ENCODE results near the gene RPN2.

Gene RPN2

GRCh38 chr20:37265152-37265551 lies 86.0 kb downstream of the RPN2 start:
- Mint-ChIP-seq H3K4me1 (ENCODE audit: low read depth) (no peaks in the 10 kb centered on the region), H3K4me3 (no peak overlapping the region), H3K27me3 (ENCODE audit: low read depth) (peaks cover 4% of the 10 kb centered on the region), H3K36me3 (ENCODE audit: low read depth) (no peaks in the 10 kb centered on the region), H3K27ac (no peak overlapping the region), H3K9me3 (no peaks in the 10 kb centered on the region)
- DNase-seq (ENCODE audit: low spot score): no peak

DNA sequence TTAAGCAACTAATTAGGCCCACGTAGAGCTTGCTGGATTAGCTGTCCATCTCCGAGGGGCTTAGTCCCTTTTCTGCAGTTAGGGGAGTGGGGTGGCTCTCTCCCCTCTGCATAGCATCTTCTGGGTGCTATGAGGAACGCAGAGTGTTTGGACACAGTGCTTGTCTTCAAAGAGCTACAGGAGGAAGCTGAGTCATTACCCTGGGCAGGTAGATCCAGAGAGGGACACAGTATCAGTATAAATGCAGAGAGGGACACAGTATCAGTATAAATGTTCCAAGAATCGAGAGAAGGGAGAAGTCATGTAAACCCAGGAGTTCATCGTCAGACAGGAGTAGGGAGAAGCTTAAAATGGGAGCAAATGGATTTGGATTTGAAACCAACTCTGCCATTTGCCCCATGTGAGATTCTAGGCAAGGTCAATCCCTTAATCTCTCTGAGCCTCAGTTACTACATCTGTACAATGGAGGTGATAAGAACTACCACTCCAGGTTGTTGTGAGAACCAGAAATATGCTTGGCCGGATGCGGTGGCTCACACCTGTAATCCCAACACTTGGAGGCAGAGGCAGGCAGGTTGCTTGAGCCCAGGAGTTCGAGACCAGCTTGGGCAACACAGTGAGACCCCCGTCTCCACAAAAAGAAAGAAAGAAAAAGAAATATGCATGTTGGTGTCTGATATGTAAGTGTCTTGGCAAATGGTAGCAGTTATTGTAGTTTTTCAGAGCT lies 88.0 kb downstream of the RPN2 start:
- H3K27ac Mint-ChIP-seq: no peak overlapping the region

DNA sequence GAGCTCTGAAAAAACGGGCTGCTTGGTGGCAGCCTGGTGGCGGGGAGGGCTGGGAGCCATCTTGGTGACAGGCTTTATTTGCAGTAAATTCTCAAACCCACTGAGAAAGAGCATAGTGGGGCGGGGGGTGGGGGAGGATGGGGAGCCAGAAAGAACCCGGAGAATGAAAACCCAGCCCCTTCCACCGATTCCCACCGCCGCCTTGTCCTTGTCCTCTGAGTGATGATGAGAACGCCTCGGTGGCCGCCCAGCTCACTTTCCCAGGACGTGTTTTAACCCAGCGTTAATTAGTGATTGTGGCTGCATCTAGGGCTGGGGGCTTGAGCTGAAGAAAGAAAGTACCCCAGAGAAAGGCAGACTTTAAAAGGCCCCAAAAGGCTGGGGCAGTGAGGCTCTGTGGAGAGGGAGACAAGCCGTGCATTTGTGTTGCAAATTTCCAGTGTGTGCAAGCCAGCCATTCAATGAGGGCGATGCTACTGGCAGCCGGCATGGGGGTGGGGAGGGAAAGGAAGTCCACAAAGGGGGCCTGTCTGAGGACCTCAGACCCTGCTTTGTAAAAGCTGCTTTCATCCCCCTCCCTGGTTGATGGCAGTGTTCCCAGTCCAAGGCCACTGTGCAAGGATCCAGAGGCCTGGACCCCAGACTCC lies 88.7 kb downstream of the RPN2 start:
- no peak for DNase-seq (ENCODE audit: low spot score)
- peaks cover 3% of the 10 kb centered on the region for H3K27me3 Mint-ChIP-seq (ENCODE audit: low read depth)
- H3K27ac Mint-ChIP-seq: no peak overlapping the region
- H3K9me3 Mint-ChIP-seq: no peaks in the 10 kb centered on the region
- H3K36me3 Mint-ChIP-seq (ENCODE audit: low read depth): no peaks in the 10 kb centered on the region
- no peaks in the 10 kb centered on the region for H3K4me1 Mint-ChIP-seq (ENCODE audit: low read depth)
- no peak overlapping the region for H3K4me3 Mint-ChIP-seq

More for the DNA sequence above, 88.0 kb downstream of the RPN2 start:
- Mint-ChIP-seq H3K27me3 (ENCODE audit: low read depth) (peaks cover 4% of the 10 kb centered on the region), H3K36me3 (ENCODE audit: low read depth) (no peaks in the 10 kb centered on the region), H3K9me3 (no peaks in the 10 kb centered on the region), H3K4me1 (ENCODE audit: low read depth) (no peaks in the 10 kb centered on the region), H3K4me3 (no peak overlapping the region)
- DNase-seq (ENCODE audit: low spot score): no peak

GRCh38 chr20:37270576-37271420 lies 91.7 kb downstream of the RPN2 start:
- H3K27me3 Mint-ChIP-seq (ENCODE audit: low read depth): peaks cover 13% of the 10 kb centered on the region
- H3K4me1 Mint-ChIP-seq (ENCODE audit: low read depth): peaks cover 3% of the 10 kb centered on the region
- H3K27ac Mint-ChIP-seq: no peak overlapping the region
- no peaks in the 10 kb centered on the region for H3K9me3 Mint-ChIP-seq
- no peaks in the 10 kb centered on the region for H3K36me3 Mint-ChIP-seq (ENCODE audit: low read depth)
- no peak for DNase-seq (ENCODE audit: low spot score)
- no peak overlapping the region for H3K4me3 Mint-ChIP-seq

DNA sequence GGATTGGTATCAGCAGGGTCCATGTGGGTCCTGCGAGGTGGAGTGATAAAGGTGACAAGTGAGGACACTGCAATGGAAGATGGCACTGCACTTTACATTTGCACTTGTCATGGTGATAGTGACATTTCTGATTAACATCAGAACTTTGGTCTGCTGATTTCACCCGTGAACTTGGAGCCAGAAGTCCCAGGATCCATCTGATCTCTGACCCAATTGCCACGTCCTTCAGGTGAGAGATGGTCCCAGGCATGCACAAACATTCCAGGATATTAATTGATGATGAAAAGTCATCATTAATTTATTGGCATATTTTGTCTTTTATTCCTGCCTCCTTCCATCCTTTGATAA lies 92.3 kb downstream of the RPN2 start:
- H3K27ac Mint-ChIP-seq: no peak overlapping the region
- H3K36me3 Mint-ChIP-seq (ENCODE audit: low read depth): no peaks in the 10 kb centered on the region
- H3K9me3 Mint-ChIP-seq: no peaks in the 10 kb centered on the region
- H3K27me3 Mint-ChIP-seq (ENCODE audit: low read depth): peaks cover 13% of the 10 kb centered on the region
- H3K4me3 Mint-ChIP-seq: no peak overlapping the region
- H3K4me1 Mint-ChIP-seq (ENCODE audit: low read depth): peaks cover 3% of the 10 kb centered on the region
- no peak for DNase-seq (ENCODE audit: low spot score)

DNA sequence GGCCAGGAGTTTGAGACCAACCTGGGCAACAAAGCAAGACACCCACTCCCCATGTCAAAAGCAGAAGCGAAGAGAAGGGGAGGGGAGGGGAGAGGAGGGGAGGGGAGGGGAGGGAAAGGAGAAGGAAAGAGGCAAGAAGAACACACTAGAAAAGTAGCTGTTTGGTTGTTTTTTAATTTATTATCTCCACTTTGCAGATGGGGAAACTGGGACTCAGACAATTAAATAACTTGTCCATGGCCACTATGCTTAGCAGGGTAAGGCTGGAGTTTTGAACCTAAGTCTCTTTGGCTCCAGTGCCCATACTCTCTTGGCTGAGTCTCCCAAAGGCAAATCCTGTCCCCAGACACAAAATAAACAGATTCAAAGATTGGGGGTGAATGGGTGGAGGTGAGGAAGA lies 94.9 kb downstream of the RPN2 start:
- Mint-ChIP-seq H3K4me3 (no peak overlapping the region), H3K27ac (no peak overlapping the region), H3K27me3 (ENCODE audit: low read depth) (peaks cover 13% of the 10 kb centered on the region), H3K4me1 (ENCODE audit: low read depth) (peaks cover 5% of the 10 kb centered on the region), H3K36me3 (ENCODE audit: low read depth) (no peaks in the 10 kb centered on the region), H3K9me3 (no peaks in the 10 kb centered on the region)
- DNase-seq (ENCODE audit: low spot score): no peak

- H3K4me1 Mint-ChIP-seq (ENCODE audit: low read depth): peaks cover 5% of the 10 kb centered on the region
- H3K27ac Mint-ChIP-seq: no peak overlapping the region
- H3K9me3 Mint-ChIP-seq: no peaks in the 10 kb centered on the region
- no peaks in the 10 kb centered on the region for H3K36me3 Mint-ChIP-seq (ENCODE audit: low read depth)
- no peak for DNase-seq (ENCODE audit: low spot score)
- H3K27me3 Mint-ChIP-seq (ENCODE audit: low read depth): peaks cover 13% of the 10 kb centered on the region
- no peak overlapping the region for H3K4me3 Mint-ChIP-seq
Measured at GRCh38 chr20:37274851-37275524, 95.9 kb downstream of the RPN2 start.

DNA sequence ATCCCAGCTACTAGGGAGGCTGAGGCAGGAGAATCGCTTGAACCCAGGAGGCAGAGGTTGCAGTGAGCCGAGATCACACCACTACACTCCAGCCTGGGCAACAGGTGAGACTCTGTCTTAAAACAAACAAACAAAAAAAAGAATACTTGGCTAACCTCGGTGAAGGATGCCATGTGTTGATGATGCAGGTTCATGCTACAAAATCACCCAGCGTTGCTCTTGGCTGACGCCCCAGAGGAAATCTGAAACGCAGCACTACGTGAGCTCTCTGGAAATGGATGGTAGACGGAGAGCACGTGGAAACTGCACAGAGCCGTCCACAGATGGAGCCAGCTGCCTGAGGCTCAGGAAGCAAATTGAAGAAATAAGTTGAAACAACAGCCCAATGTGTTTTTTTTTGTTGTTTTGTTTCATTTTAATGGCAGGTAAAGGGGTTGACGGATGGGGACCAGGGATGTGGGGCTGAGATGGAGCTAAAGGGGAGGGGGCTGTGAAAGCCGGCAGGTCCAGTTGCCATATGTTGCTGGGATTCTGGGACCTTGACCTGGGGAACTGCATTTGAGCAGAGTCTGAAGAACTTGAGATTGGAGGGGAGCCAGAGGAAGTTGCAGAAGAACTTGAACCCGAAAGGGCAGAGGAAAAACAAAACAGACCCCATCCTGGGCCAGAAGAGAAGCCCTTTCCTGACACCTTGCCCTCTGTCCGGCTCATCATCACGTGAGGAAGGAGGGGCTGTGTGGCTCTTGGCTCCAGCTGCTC lies 97.5 kb downstream of the RPN2 start:
- no peak for DNase-seq (ENCODE audit: low spot score)
- Mint-ChIP-seq H3K27me3 (ENCODE audit: low read depth) (peaks cover 13% of the 10 kb centered on the region), H3K27ac (no peak overlapping the region), H3K4me1 (ENCODE audit: low read depth) (peaks cover 5% of the 10 kb centered on the region), H3K36me3 (ENCODE audit: low read depth) (no peaks in the 10 kb centered on the region), H3K4me3 (no peak overlapping the region), H3K9me3 (no peaks in the 10 kb centered on the region)

DNA sequence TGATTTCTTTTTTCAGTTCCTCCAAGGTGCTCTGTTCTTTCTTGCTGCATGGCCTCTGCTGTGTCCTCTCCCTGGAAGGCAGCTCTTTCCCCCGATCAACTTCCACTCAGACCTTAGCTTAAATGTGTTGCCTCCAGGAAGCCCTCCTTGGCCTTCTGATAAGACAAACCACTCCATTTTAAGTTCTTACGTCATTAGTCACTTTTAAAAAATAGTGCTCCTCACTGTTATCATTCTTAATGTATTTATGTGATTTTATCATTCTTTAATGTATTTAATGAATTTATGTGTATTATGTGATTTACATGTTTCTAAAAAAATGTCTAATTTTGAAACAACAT lies 98.1 kb downstream of the RPN2 start:
- no peaks in the 10 kb centered on the region for H3K36me3 Mint-ChIP-seq (ENCODE audit: low read depth)
- H3K27me3 Mint-ChIP-seq (ENCODE audit: low read depth): peaks cover 13% of the 10 kb centered on the region
- no peak overlapping the region for H3K27ac Mint-ChIP-seq
- DNase-seq (ENCODE audit: low spot score): no peak
- no peak overlapping the region for H3K4me3 Mint-ChIP-seq
- peaks cover 5% of the 10 kb centered on the region for H3K4me1 Mint-ChIP-seq (ENCODE audit: low read depth)
- no peaks in the 10 kb centered on the region for H3K9me3 Mint-ChIP-seq

DNA sequence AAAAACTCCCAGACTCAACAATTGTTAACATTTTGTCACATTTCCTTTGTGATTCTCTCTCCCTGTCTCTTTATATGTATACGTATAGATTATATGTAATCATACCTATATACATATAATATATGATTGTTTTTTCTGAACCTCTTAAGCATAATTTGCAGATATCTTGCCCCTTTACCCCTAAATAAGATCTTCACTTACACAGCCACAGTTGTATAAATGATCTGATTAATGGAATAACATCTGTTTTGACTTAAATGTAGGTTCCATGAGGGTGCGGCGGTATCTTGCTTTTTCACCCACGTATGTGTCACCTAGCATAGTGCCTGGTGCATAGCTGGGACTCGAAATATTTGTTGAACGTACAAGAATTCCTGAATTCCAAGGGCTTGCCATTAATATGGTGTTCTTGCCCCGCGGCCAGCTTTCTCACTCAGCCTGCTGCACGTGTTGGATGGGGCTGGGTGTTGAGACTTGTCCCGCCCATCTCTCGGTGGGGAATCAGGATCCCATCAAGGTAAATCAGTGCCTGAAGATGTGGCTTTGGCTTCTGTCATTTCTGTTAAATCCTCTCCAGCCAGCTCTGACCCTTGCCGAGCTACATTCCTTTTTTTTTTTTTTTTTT lies 99.9 kb downstream of the RPN2 start:
- Mint-ChIP-seq H3K4me3 (no peak overlapping the region), H3K36me3 (ENCODE audit: low read depth) (no peaks in the 10 kb centered on the region), H3K27ac (no peak overlapping the region), H3K9me3 (no peaks in the 10 kb centered on the region), H3K4me1 (ENCODE audit: low read depth) (peaks cover 3% of the 10 kb centered on the region), H3K27me3 (ENCODE audit: low read depth) (peaks cover 10% of the 10 kb centered on the region)
- DNase-seq (ENCODE audit: low spot score): no peak

DNA sequence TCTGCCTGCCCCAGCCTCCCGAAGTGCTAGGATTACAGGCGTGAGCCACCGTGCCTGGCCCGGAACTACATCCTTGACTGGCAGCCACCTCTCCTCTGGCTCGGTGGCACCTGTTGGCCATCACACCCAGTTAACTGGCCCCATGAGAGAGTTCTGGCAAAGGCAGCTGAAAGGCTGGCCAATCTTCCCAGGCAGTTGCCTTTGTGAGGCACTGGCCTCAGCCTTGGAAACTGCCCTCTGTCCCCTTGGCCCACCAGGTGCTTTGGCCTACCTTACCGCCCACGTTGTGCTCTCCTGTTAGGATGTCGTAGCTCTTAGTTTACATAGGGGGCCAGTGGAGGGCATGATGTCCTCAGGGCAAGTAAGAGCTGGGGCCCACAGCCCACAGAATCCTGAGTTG lies 100.7 kb downstream of the RPN2 start:
- Mint-ChIP-seq H3K4me3 (no peak overlapping the region), H3K27ac (no peak overlapping the region), H3K27me3 (ENCODE audit: low read depth) (peaks cover 6% of the 10 kb centered on the region)

DNA sequence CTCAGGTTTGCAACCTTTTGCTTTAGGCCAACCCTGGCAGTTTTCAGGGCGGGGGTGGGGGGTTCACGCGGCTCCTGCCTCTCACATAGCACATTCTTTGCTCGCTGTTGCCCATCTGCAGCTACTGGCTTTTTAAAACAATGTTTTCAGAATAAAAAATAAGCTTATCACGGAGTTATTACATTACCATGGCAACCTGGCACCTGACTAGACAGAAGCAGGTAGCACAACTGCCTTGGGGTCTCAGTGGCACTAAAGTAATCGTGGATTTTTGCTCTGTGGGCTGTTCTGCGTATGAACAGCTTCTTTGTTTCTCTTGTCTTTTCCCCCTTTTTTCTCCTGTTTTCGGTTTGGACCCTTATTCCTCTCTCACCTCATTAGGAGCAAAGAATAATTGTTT lies 101.3 kb downstream of the RPN2 start:
- Mint-ChIP-seq H3K4me3 (no peak overlapping the region), H3K36me3 (ENCODE audit: low read depth) (no peaks in the 10 kb centered on the region), H3K27ac (no peak overlapping the region), H3K27me3 (ENCODE audit: low read depth) (peaks cover 5% of the 10 kb centered on the region), H3K9me3 (no peaks in the 10 kb centered on the region), H3K4me1 (ENCODE audit: low read depth) (peaks cover 3% of the 10 kb centered on the region)
- DNase-seq (ENCODE audit: low spot score): no peak

More for the DNA sequence above, 100.7 kb downstream of the RPN2 start:
- no peaks in the 10 kb centered on the region for H3K36me3 Mint-ChIP-seq (ENCODE audit: low read depth)
- peaks cover 3% of the 10 kb centered on the region for H3K4me1 Mint-ChIP-seq (ENCODE audit: low read depth)
- DNase-seq (ENCODE audit: low spot score): no peak
- no peaks in the 10 kb centered on the region for H3K9me3 Mint-ChIP-seq

DNA sequence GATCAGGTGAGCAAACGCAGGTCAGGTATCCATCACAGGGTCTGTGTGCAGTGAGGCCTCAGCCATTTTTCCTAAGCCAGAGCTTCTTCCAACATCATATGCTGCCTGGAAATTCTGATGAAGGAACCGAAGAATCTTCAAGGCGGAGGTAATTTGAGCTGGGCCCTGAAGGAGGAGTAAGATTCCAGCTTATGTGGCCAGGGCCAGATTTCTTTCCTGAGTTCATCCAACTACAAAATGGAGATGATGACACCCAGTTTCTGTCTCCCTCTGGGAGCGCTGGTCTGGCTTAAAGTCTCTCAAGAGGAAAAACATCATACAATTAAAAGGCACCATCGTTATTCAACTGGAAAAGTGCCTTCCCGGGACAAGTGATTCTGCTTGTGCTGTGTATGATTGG lies 103.4 kb downstream of the RPN2 start:
- Mint-ChIP-seq H3K27me3 (ENCODE audit: low read depth) (peaks cover 2% of the 10 kb centered on the region), H3K4me1 (ENCODE audit: low read depth) (no peaks in the 10 kb centered on the region), H3K4me3 (no peak overlapping the region), H3K36me3 (ENCODE audit: low read depth) (no peaks in the 10 kb centered on the region), H3K9me3 (no peaks in the 10 kb centered on the region), H3K27ac (no peak overlapping the region)
- DNase-seq (ENCODE audit: low spot score): no peak

All from T-helper 2 cell treated with Interferon-gamma antibody and Interleukin-4, amounts not matched to agents 5 μg/mL and 100 μg/mL, for 36 hours (primary cell).